Keratinocyte (primary cell): ENCODE measurements around the gene BLOC1S2. TPM values are rescaled to one million over a fixed set of nuclear protein-coding genes. Genes with fewer than 3 reads are reported as not detected.

Experiments used
- DNase-seq: peaks from one replicate; pipeline ENCODE4 v3.0.0-alpha.2; 2011; ENCODE audit warnings: low read depth, missing footprints, low spot score
- FAIRE-seq: peaks from 2 replicates; lab custom pipeline; 2011; peaks lifted over from hg19 to GRCh38; lab: Jason Lieb, UNC
- H2AFZ ChIP-seq: 2 replicates; pipeline ENCODE4 v1.6.0; 2012; ENCODE audit warnings: low read length, control low read depth, inconsistent platforms; ENCODE audit not compliant: control insufficient read depth
- H3K27ac ChIP-seq: 2 replicates; pipeline ENCODE4 v1.5.1; 2011; ENCODE audit warnings: low read length; ENCODE audit not compliant: control insufficient read depth, insufficient read depth
- H3K27me3 ChIP-seq: 3 replicates; pipeline ENCODE4 v1.6.0; 2011; ENCODE audit warnings: low read length; ENCODE audit not compliant: control insufficient read depth, insufficient read depth; ENCODE audit errors: extremely low read depth
- H3K36me3 ChIP-seq, 2 experiments: 2 replicates in 1 of 2; 3 replicates in 1 of 2; pipeline ENCODE4 v1.5.1; 2011; ENCODE audit warnings: low read length in 2 of 2, mild to moderate bottlenecking in 1 of 2; ENCODE audit not compliant: control insufficient read depth in 2 of 2, insufficient read depth in 2 of 2; ENCODE audit errors: extremely low read depth in 1 of 2
- H3K4me1 ChIP-seq: 3 replicates; pipeline ENCODE4 v1.5.1; 2011; ENCODE audit warnings: low read length; ENCODE audit not compliant: control insufficient read depth, insufficient read depth; ENCODE audit errors: extremely low read depth
- H3K4me2 ChIP-seq: 3 replicates; pipeline ENCODE4 v1.6.0; 2011; ENCODE audit warnings: low read depth, low read length; ENCODE audit not compliant: control insufficient read depth, insufficient read depth; ENCODE audit errors: extremely low read depth
- H3K4me3 ChIP-seq, 3 experiments: fragments of 200-600 bp in 1 of 3; sonication (generic) in 1 of 3; 2 replicates in 2 of 3; 3 replicates in 1 of 3; pipeline ENCODE4 v1.5.1; 2011 to 2016; ENCODE audit warnings: low read length in 3 of 3, mild to moderate bottlenecking in 3 of 3, control low read depth in 2 of 3, inconsistent platforms in 1 of 3, low read depth in 1 of 3, mixed read lengths in 1 of 3, mixed run types in 1 of 3, moderate library complexity in 1 of 3; ENCODE audit not compliant: control insufficient read depth in 2 of 3, insufficient read depth in 2 of 3; ENCODE audit errors: extremely low read depth in 1 of 3
- H3K79me2 ChIP-seq: 2 replicates; pipeline ENCODE4 v1.6.0; 2012; ENCODE audit warnings: low read length; ENCODE audit not compliant: control insufficient read depth, insufficient read depth
- H3K9ac ChIP-seq: 3 replicates; pipeline ENCODE4 v1.6.0; 2011; ENCODE audit warnings: low read length; ENCODE audit not compliant: control insufficient read depth, insufficient read depth; ENCODE audit errors: extremely low read depth
- H3K9me1 ChIP-seq: 3 replicates; pipeline ENCODE4 v1.6.0; 2011; ENCODE audit warnings: low read length; ENCODE audit not compliant: control insufficient read depth, insufficient read depth; ENCODE audit errors: extremely low read depth
- H3K9me3 ChIP-seq: 2 replicates; pipeline ENCODE4 v1.5.1; 2012; ENCODE audit warnings: low read depth, low read length; ENCODE audit not compliant: control insufficient read depth
- H4K20me1 ChIP-seq: 3 replicates; pipeline ENCODE4 v1.6.0; 2011; ENCODE audit warnings: low read length; ENCODE audit not compliant: control insufficient read depth, insufficient read depth; ENCODE audit errors: extremely low read depth
- EZH2 ChIP-seq: IDR thresholded peaks from one replicate; pipeline ENCODE4 v1.6.1; 2012; ENCODE audit warnings: inconsistent platforms, mild to moderate bottlenecking, low read length, moderate library complexity
- dilution Hi-C: fragments of 300-500 bp; cut with MboI; formaldehyde crosslinking; loops from one replicate; pipeline ENCODE4 v1.7.0; 2020; ENCODE audit warnings: low sequenced_read_pairs; ENCODE audit not compliant: extremely low pct_ligation_motif_present
- polyA plus RNA-seq, 5 experiments: library from polyadenylated mRNA; depleted of rRNA in 3 of 5; stranded (reverse) in 3 of 5; stranded (forward) in 1 of 5; unstranded in 1 of 5; fragments of >200 nt; gene quantifications; 1 replicate in 1 of 5; 2 replicates in 3 of 5; 3 replicates in 1 of 5; pipeline versions ENCODE4 v1.2.1 to v1.2.3, GENCODE V29; 2011 to 2012; ENCODE audit warnings: missing spikeins in 2 of 5, low read depth in 1 of 5, low replicate concordance in 1 of 5
- small RNA-seq, 3 experiments: library from RNA; depleted of rRNA; stranded (forward); fragments of <200 nt; gene quantifications; one replicate each; pipeline ENCODE3, GENCODE V24; 2012; ENCODE audit warnings: low read depth in 3 of 3, low replicate concordance in 1 of 3; ENCODE audit not compliant: insufficient read length in 3 of 3
- TF ChIP-seq, protein P1 (sequence below), 3 experiments: IDR thresholded peaks in 1 of 3; conservative IDR thresholded peaks in 1 of 3; optimal IDR thresholded peaks in 1 of 3; 2 replicates in 2 of 3; 3 replicates in 1 of 3; pipeline versions ENCODE3 to v1.5.1; 2011; ENCODE audit warnings: low read length in 3 of 3, mild to moderate bottlenecking in 3 of 3, moderate library complexity in 2 of 3, control low read depth in 1 of 3, inconsistent platforms in 1 of 3; ENCODE audit not compliant: insufficient read depth in 2 of 3; ENCODE audit errors: extremely low read depth in 1 of 3

Gene BLOC1S2
- polyA plus RNA-seq, 1 donor (not counting 4 experiments of a cell fraction or from before 2014, with no cell fraction given) = 74.1 TPM

DNA sequence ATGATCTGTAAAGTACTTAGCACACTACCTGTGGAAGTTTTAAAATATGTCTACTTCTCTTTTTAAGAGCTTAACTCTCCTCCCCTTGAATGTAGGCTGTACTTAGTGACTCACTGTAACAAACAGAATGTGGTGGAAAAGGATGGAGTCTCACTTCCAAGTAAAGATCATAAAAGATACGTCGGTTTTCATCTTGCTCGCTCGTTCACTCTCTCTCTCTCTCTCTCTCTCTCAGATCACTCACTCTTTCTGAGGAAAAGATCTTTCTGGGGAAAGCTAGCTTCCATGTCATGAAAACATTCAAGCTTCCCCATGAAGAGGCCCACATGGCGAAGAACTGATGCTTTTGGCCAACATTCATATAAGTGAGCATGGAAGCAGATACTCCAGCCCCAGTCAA is 62.6 kb downstream of the BLOC1S2 start:
- Histone ChIP-seq H3K4me1 (peaks cover 5% of the 10 kb centered on the region), H3K4me3 (no peak overlapping the region), H4K20me1 (no peaks in the 10 kb centered on the region), H3K36me3 (peaks cover 13 to 15% of the 10 kb centered on the region in 2 experiments), H3K9me1 (peaks cover 2% of the 10 kb centered on the region), H3K9me3 (no peaks in the 10 kb centered on the region), H3K27ac (no peak overlapping the region), H2AFZ (no peak overlapping the region), H3K27me3 (no peaks in the 10 kb centered on the region), H3K9ac (no peak overlapping the region), H3K79me2 (peaks cover 28% of the 10 kb centered on the region), H3K4me2 (no peak overlapping the region)
- FAIRE-seq = no peak
- TF ChIP-seq EZH2 = no peak
- TF ChIP-seq, protein P1, sequence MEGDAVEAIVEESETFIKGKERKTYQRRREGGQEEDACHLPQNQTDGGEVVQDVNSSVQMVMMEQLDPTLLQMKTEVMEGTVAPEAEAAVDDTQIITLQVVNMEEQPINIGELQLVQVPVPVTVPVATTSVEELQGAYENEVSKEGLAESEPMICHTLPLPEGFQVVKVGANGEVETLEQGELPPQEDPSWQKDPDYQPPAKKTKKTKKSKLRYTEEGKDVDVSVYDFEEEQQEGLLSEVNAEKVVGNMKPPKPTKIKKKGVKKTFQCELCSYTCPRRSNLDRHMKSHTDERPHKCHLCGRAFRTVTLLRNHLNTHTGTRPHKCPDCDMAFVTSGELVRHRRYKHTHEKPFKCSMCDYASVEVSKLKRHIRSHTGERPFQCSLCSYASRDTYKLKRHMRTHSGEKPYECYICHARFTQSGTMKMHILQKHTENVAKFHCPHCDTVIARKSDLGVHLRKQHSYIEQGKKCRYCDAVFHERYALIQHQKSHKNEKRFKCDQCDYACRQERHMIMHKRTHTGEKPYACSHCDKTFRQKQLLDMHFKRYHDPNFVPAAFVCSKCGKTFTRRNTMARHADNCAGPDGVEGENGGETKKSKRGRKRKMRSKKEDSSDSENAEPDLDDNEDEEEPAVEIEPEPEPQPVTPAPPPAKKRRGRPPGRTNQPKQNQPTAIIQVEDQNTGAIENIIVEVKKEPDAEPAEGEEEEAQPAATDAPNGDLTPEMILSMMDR (optimal IDR thresholded peaks at IDR 0.05 in 1 of 3, IDR thresholded peaks at IDR 0.05 in 1 of 3, conservative IDR thresholded peaks at IDR 0.05 in 1 of 3; ENCODE audit: extremely low read depth in 1 of 3, insufficient read depth in 2 of 3, low read length in 3 of 3) = no peak
- no peak for DNase-seq
- dilution Hi-C loops = no loop called here

Small RNA genes lying within 50 kb of the gene (small RNA-seq; reads per million reads assigned to genes)
- gene RNU6-422P (0 reads per million in 3 experiments), gene SNORA12 (1.5 to 4.8 (median 3.3) reads per million in 3 experiments)

Other genes with a start within 250 kb of the BLOC1S2 start
- not detected in 3 replicates for gene CPN1, start 204.8 kb downstream of the BLOC1S2 start, polyA plus RNA-seq
- 26.0 to 49.2 TPM (median 45.6 TPM) in 3 replicates for gene ERLIN1, start 100.7 kb downstream of the BLOC1S2 start, polyA plus RNA-seq
- gene CHUK, start 57.1 kb downstream of the BLOC1S2 start, polyA plus RNA-seq = 13.4 to 21.8 TPM (median 14.0 TPM) in 3 replicates
- 13.5 to 20.2 TPM (median 15.5 TPM) in 3 replicates for gene CWF19L1, start 19.0 kb downstream of the BLOC1S2 start, polyA plus RNA-seq
- not detected in 3 replicates for gene PKD2L1, start 43.5 kb upstream of the BLOC1S2 start, polyA plus RNA-seq
- gene SCD, start 60.6 kb upstream of the BLOC1S2 start, polyA plus RNA-seq = 900 to 1,358 TPM (median 1,275 TPM) in 3 replicates
- not detected in 3 replicates for gene WNT8B, start 176.3 kb upstream of the BLOC1S2 start, polyA plus RNA-seq
- 3.4 to 6.6 TPM (median 4.9 TPM) in 3 replicates for gene SEC31B, start 233.2 kb upstream of the BLOC1S2 start, polyA plus RNA-seq
- 178 to 184 TPM (median 178 TPM) in 3 replicates for gene NDUFB8, start 243.2 kb upstream of the BLOC1S2 start, polyA plus RNA-seq
- gene HIF1AN, start 249.3 kb upstream of the BLOC1S2 start, polyA plus RNA-seq = 12.3 to 16.8 TPM (median 13.9 TPM) in 3 replicates